GM10266 (cell line): ENCODE results near the gene BAZ1A.

Source experiments
- DNase-seq: peaks from one replicate; pipeline ENCODE4 v3.0.0; 2012; ENCODE audit errors: extremely low spot score
- CTCF ChIP-seq: IDR thresholded peaks from 2 replicates; pipeline ENCODE4 v1.5.1; 2012; ENCODE audit warnings: mild to moderate bottlenecking, low read depth; ENCODE audit not compliant: control insufficient read depth, insufficient read depth; ENCODE audit errors: missing control alignments

The BAZ1A gene

GRCh38 chr14:34723867-34724266, 151.3 kb downstream of the BAZ1A start:
- no peak for TF ChIP-seq CTCF
- DNase-seq: no peak

GRCh38 chr14:34722723-34723545, 152.2 kb downstream of the BAZ1A start:
- peak; percentile 74 for DNase-seq
- peak; percentile 73 for TF ChIP-seq CTCF

GRCh38 chr14:34721129-34721528, 154.0 kb downstream of the BAZ1A start:
- no peak for TF ChIP-seq CTCF

GRCh38 chr14:34718750-34719304, 156.3 kb downstream of the BAZ1A start:
- no peak for DNase-seq
- TF ChIP-seq CTCF: no peak

More at GRCh38 chr14:34721129-34721528, 154.0 kb downstream of the BAZ1A start:
- DNase-seq: no peak

GRCh38 chr14:34715127-34715863, 159.9 kb downstream of the BAZ1A start:
- DNase-seq: no peak
- TF ChIP-seq CTCF: no peak

- DNase-seq: peak; percentile 93
- no peak for TF ChIP-seq CTCF
These were observed 160.6 kb downstream of the BAZ1A start, which contains the start of gene CFL2 for GRCh38 chr14:34714320-34715126. TSS of gene CFL2 (minus strand) at chr14:34714593. CDS start at chr14:34714540, 53 bp downstream.
